SU-DHL-6 (cell line): ENCODE data around the gene KCNE4.
"Not testable (repeated sequence)": the region's sequence is repeated elsewhere in the genome, so short reads cannot be mapped to it uniquely, and the experiment has no call there.

Experiments
- CTCF ChIP-seq: fragments of 200-600 bp; sonication (generic); IDR thresholded peaks from one replicate; pipeline ENCODE4 v1.5.1; 2017; ENCODE audit warnings: antibody characterized with exemption, mild to moderate bottlenecking, low read length, moderate library complexity; ENCODE audit not compliant: insufficient read depth, poor library complexity, severe bottlenecking
- EZH2phosphoT487 ChIP-seq: fragments of 200-600 bp; sonication (generic), shearing (Covaris generic); conservative IDR thresholded peaks from 2 replicates; pipeline ENCODE4 v1.6.1; 2018; ENCODE audit warnings: mild to moderate bottlenecking, antibody characterized with exemption, low read length, moderate library complexity, mixed read lengths

GRCh38 chr2:223080790-223081360 lies 28.9 kb downstream of the KCNE4 start:
- TF ChIP-seq CTCF, EZH2phosphoT487: not testable (repeated sequence)
